Measurements from ENCODE around the gene APOA5.
"Not testable (repeated sequence)": the region's sequence is repeated elsewhere in the genome, so short reads cannot be mapped to it uniquely, and the experiment has no call there.

The APOA5 gene

GRCh38 chr11:116791813-116792143, at the start of gene APOA5:
Gene APOA5 (minus strand): TSS chr11:116791879. CDS start chr11:116791860, 19 bp downstream.
- no peak for DNase-seq (ENCODE audit: low spot score)

- no peak for DNase-seq (ENCODE audit: low spot score)
These were observed 49.1 kb upstream of the APOA5 start for GRCh38 chr11:116840746-116841296.

GRCh38 chr11:116840224-116840745, 48.6 kb upstream of the APOA5 start:
- DNase-seq (ENCODE audit: low spot score) = peak; percentile 53

- no peak for DNase-seq (ENCODE audit: low spot score)
These were observed 46.8 kb upstream of the APOA5 start for GRCh38 chr11:116838321-116839084.

- DNase-seq (ENCODE audit: low spot score) = no peak
These were observed 45.8 kb upstream of the APOA5 start, which contains the start of gene APOA1 for GRCh38 chr11:116837231-116838091. Gene APOA1 (minus strand): TSS chr11:116837622. CDS start chr11:116837387, 235 bp downstream.

GRCh38 chr11:116836632-116836991, 44.9 kb upstream of the APOA5 start:
- DNase-seq (ENCODE audit: low spot score) = no peak

- DNase-seq (ENCODE audit: low spot score) = peak; percentile 79
These were observed 44.3 kb upstream of the APOA5 start for GRCh38 chr11:116835791-116836631.

GRCh38 chr11:116835042-116835772, 43.5 kb upstream of the APOA5 start:
- no peak for DNase-seq (ENCODE audit: low spot score)

- DNase-seq (ENCODE audit: low spot score) = not testable (repeated sequence)
These were observed 42.9 kb upstream of the APOA5 start for GRCh38 chr11:116834535-116835041.

GRCh38 chr11:116833816-116834534, 42.3 kb upstream of the APOA5 start:
- DNase-seq (ENCODE audit: low spot score) = no peak

GRCh38 chr11:116833491-116833815, 41.8 kb upstream of the APOA5 start:
- DNase-seq (ENCODE audit: low spot score) = no peak

- DNase-seq (ENCODE audit: low spot score) = no peak
These were observed 40.9 kb upstream of the APOA5 start for GRCh38 chr11:116832350-116833290.

GRCh38 chr11:116831790-116832349, 40.2 kb upstream of the APOA5 start:
- no peak for DNase-seq (ENCODE audit: low spot score)

GRCh38 chr11:116830184-116830912, 38.7 kb upstream of the APOA5 start:
- DNase-seq (ENCODE audit: low spot score) = no peak

- DNase-seq (ENCODE audit: low spot score) = no peak
These were observed 38.0 kb upstream of the APOA5 start, which contains the start of gene APOC3 for GRCh38 chr11:116829525-116830183. Gene APOC3 (plus strand): TSS chr11:116829907. CDS start chr11:116830583, 676 bp downstream.

- DNase-seq (ENCODE audit: low spot score) = no peak
These were observed 37.2 kb upstream of the APOA5 start for GRCh38 chr11:116828632-116829524.

All from globus pallidus (tissue), 1 donor.